A673 (cell line): ENCODE measurements around the gene PCSK1. TPM values are rescaled to one million over a fixed set of nuclear protein-coding genes. Genes with fewer than 3 reads are reported as not detected.

Source experiments
- BruUV-seq: library from RNA; stranded (reverse); fragments of 400-500 nt; replicated peaks from 2 replicates; lab custom pipeline; 2021; lab: Mats Ljungman, UMichigan
- CTCF ChIA-PET: fragments of 300-600 bp; sonication (Branson Sonifier 250); formaldehyde crosslinking; loops from one replicate; lab custom pipeline; 2022; ENCODE audit warnings: antibody characterized with exemption; lab: Charles Lee
- POLR2A ChIA-PET: fragments of 300-600 bp; sonication (Branson Sonifier 250); formaldehyde crosslinking; loops from one replicate; lab custom pipeline; 2022; ENCODE audit warnings: antibody characterized with exemption; ENCODE audit not compliant: low non-redundant PET; lab: Charles Lee
- DNase-seq: peaks from one replicate; pipeline ENCODE4 v3.0.0-alpha.2; 2015; ENCODE audit warnings: low spot score
- H3K27ac ChIP-seq: fragments of 200-600 bp; sonication (generic); 2 replicates; pipeline ENCODE4 v1.5.1; 2016; ENCODE audit warnings: mixed run types, low read depth, mild to moderate bottlenecking, mixed read lengths, antibody characterized with exemption, low read length; ENCODE audit not compliant: poor library complexity, severe bottlenecking
- H3K27me3 ChIP-seq: fragments of 200-600 bp; sonication (generic); replicated peaks from 2 replicates; pipeline ENCODE4 v1.6.1; 2017; ENCODE audit warnings: mixed run types, low read depth, mild to moderate bottlenecking, mixed read lengths, antibody characterized with exemption, low read length; ENCODE audit not compliant: insufficient read depth, poor library complexity
- H3K36me3 ChIP-seq: fragments of 200-600 bp; sonication (generic); 2 replicates; pipeline ENCODE4 v1.6.1; 2016; ENCODE audit warnings: mixed run types, mild to moderate bottlenecking, mixed read lengths, antibody characterized with exemption, low read length; ENCODE audit not compliant: insufficient read depth, poor library complexity, severe bottlenecking
- H3K4me1 ChIP-seq: fragments of 200-600 bp; sonication (generic); 2 replicates; pipeline ENCODE4 v1.6.1; 2017; ENCODE audit warnings: mixed run types, mild to moderate bottlenecking, mixed read lengths, antibody characterized with exemption, low read length; ENCODE audit not compliant: insufficient read depth, poor library complexity, severe bottlenecking
- H3K4me3 ChIP-seq: fragments of 200-600 bp; sonication (generic); 2 replicates; pipeline ENCODE4 v1.5.1; 2016; ENCODE audit warnings: low read depth, mixed run types, mild to moderate bottlenecking, mixed read lengths, low read length; ENCODE audit not compliant: poor library complexity, severe bottlenecking
- H3K9me3 ChIP-seq: fragments of 200-600 bp; sonication (generic); 2 replicates; pipeline ENCODE4 v1.6.1; 2016; ENCODE audit warnings: mixed run types, low read depth, mild to moderate bottlenecking, mixed read lengths, antibody characterized with exemption, low read length; ENCODE audit not compliant: poor library complexity, severe bottlenecking
- CTCF ChIP-seq: fragments of 300-800, 200-600 bp; sonication (generic); conservative IDR thresholded peaks from 2 replicates; pipeline ENCODE4 v1.5.1; 2017; ENCODE audit warnings: low read depth, mild to moderate bottlenecking, antibody characterized with exemption, low read length, moderate library complexity, mixed read lengths
- EZH2 ChIP-seq: fragments of 200-600 bp; sonication (generic); IDR thresholded peaks from 2 replicates; pipeline ENCODE4 v1.6.1; 2017; ENCODE audit warnings: borderline replicate concordance, low read depth, mild to moderate bottlenecking, mixed read lengths, antibody characterized with exemption, low read length; ENCODE audit not compliant: poor library complexity, severe bottlenecking
- intact Hi-C: fragments of 100-400 bp; cut with micrococcal nuclease; formaldehyde crosslinking; loops from one replicate; pipeline ENCODE4 v1.10.0; 2022; ENCODE audit not compliant: unreplicated experiment
- total RNA-seq: library from RNA; stranded (reverse); gene quantifications from 2 replicates; pipeline ENCODE4 v1.2.3, GENCODE V29; 2021

The PCSK1 gene
- total RNA-seq, 1 experiment from 2014 or later: 0.92 TPM

- no peak for TF ChIP-seq EZH2
- TF ChIP-seq CTCF: no peak
- no peak overlapping the region for H3K4me3 ChIP-seq
- no TSS peak for BruUV-seq
- H3K9me3 ChIP-seq: no peaks in the 10 kb centered on the region
- CTCF ChIA-PET: no interaction called here
- intact Hi-C loops: no loop called here
- POLR2A ChIA-PET: no interaction called here
- H3K27ac ChIP-seq: no peak overlapping the region
- H3K27me3 ChIP-seq: no peaks in the 10 kb centered on the region
- no peak for DNase-seq
- no peaks in the 10 kb centered on the region for H3K36me3 ChIP-seq
- no peaks in the 10 kb centered on the region for H3K4me1 ChIP-seq
Observed at GRCh38 chr5:96377597-96377996, 55.5 kb downstream of the PCSK1 start.

GRCh38 chr5:96377167-96377566 is 55.9 kb downstream of the PCSK1 start:
- POLR2A ChIA-PET: no interaction called here
- Histone ChIP-seq H3K27ac (no peak overlapping the region), H3K4me1 (no peaks in the 10 kb centered on the region), H3K27me3 (no peaks in the 10 kb centered on the region), H3K4me3 (no peak overlapping the region), H3K9me3 (no peaks in the 10 kb centered on the region), H3K36me3 (no peaks in the 10 kb centered on the region)
- intact Hi-C loops: no loop called here
- DNase-seq: no peak
- no TSS peak for BruUV-seq
- CTCF ChIA-PET: no interaction called here
- TF ChIP-seq CTCF (no peak), EZH2 (no peak)

- ChIA-PET CTCF (no interaction called here), POLR2A (no interaction called here)
- no peaks in the 10 kb centered on the region for H3K9me3 ChIP-seq
- H3K4me1 ChIP-seq: no peaks in the 10 kb centered on the region
- BruUV-seq: no TSS peak
- TF ChIP-seq EZH2: no peak
- no peak for TF ChIP-seq CTCF
- H3K36me3 ChIP-seq: no peaks in the 10 kb centered on the region
- intact Hi-C loops: no loop called here
- no peak for DNase-seq
- H3K4me3 ChIP-seq: no peak overlapping the region
- H3K27me3 ChIP-seq: no peaks in the 10 kb centered on the region
- H3K27ac ChIP-seq: no peak overlapping the region
Observed at GRCh38 chr5:96374653-96375052, 58.4 kb downstream of the PCSK1 start.
